A673 (cell line): ENCODE results near the gene KDM4B.

ENCODE experiments used
- CTCF ChIP-seq: fragments of 300-800, 200-600 bp; sonication (generic); conservative IDR thresholded peaks from 2 replicates; pipeline ENCODE4 v1.5.1; 2017; ENCODE audit warnings: low read depth, mild to moderate bottlenecking, antibody characterized with exemption, low read length, moderate library complexity, mixed read lengths
- EZH2 ChIP-seq: fragments of 200-600 bp; sonication (generic); IDR thresholded peaks from 2 replicates; pipeline ENCODE4 v1.6.1; 2017; ENCODE audit warnings: borderline replicate concordance, low read depth, mild to moderate bottlenecking, mixed read lengths, antibody characterized with exemption, low read length; ENCODE audit not compliant: poor library complexity, severe bottlenecking

- TF ChIP-seq CTCF (no peak), EZH2 (no peak)
Measured at GRCh38 chr19:5071579-5071978, 102.7 kb downstream of the KDM4B start.
